HepG2 (cell line): Measurements from ENCODE around the gene BRCA1. TPM values are rescaled to one million over a fixed set of nuclear protein-coding genes. Genes with fewer than 3 reads are reported as not detected.

Source experiments
- FOSL2 ChIP-seq: sonication (generic); formaldehyde crosslinking; IDR thresholded peaks from 2 replicates; pipeline ENCODE4 v1.4.0; 2020; ENCODE audit warnings: missing genetic modification reagents
- FOXK2 ChIP-seq: fragments of 450-650 bp; IDR thresholded peaks from 2 replicates; pipeline ENCODE4 v1.6.1; 2016
- FOXP4 ChIP-seq: sonication (generic); formaldehyde crosslinking; IDR thresholded peaks from 2 replicates; pipeline ENCODE4 v1.4.0; 2020; ENCODE audit warnings: missing genetic modification reagents
- GRHL1 ChIP-seq: sonication (generic); formaldehyde crosslinking; conservative IDR thresholded peaks from 2 replicates; pipeline ENCODE4 v1.8.0; 2022; ENCODE audit warnings: missing genetic modification reagents
- IRF2 ChIP-seq: IDR thresholded peaks from 2 replicates; pipeline ENCODE4 v1.6.1; 2018; ENCODE audit warnings: missing genetic modification reagents, missing compliant biosample characterization
- KAT2B ChIP-seq: fragments of 150-350 bp; IDR thresholded peaks from 2 replicates; pipeline ENCODE4 v1.6.1; 2014; ENCODE audit warnings: low read depth, low read length, borderline replicate concordance
- KLF16 ChIP-seq, 2 experiments: sonication (generic) in 1 of 2; formaldehyde crosslinking in 1 of 2; IDR thresholded peaks; 2 replicates each; pipeline versions ENCODE4 v1.6.1 to v1.8.0; 2016 to 2023; ENCODE audit warnings: missing genetic modification reagents in 2 of 2, missing compliant biosample characterization in 1 of 2
- MYC ChIP-seq: sonication (generic); formaldehyde crosslinking; IDR thresholded peaks from 2 replicates; pipeline ENCODE4 v1.9.0; 2021; ENCODE audit warnings: missing genetic modification reagents, borderline replicate concordance
- NONO ChIP-seq, 2 experiments: fragments of 450-650 bp in 1 of 2; sonication (generic) in 1 of 2; formaldehyde crosslinking in 1 of 2; IDR thresholded peaks in 1 of 2; conservative IDR thresholded peaks in 1 of 2; 2 replicates each; pipeline versions ENCODE4 v1.6.1 to v1.8.0; 2017 to 2022; ENCODE audit warnings: mild to moderate bottlenecking in 1 of 2, missing genetic modification reagents in 1 of 2, moderate library complexity in 1 of 2
- PCBP1 ChIP-seq: fragments of 200-400 bp; formaldehyde crosslinking; IDR thresholded peaks from 2 replicates; pipeline ENCODE4 v1.6.1; 2017; ENCODE audit warnings: mild to moderate bottlenecking, low read depth, low read length, borderline replicate concordance
- PRMT3 ChIP-seq: sonication (generic); formaldehyde crosslinking; IDR thresholded peaks from 2 replicates; pipeline ENCODE4 v1.8.1; 2022; ENCODE audit warnings: low read depth, mild to moderate bottlenecking, moderate library complexity, missing genetic modification reagents, borderline replicate concordance
- RBM39 ChIP-seq: fragments of 200-400 bp; formaldehyde crosslinking; IDR thresholded peaks from one replicate; pipeline ENCODE4 v1.6.1; 2018; ENCODE audit warnings: antibody characterized with exemption, mild to moderate bottlenecking, low read depth, low read length; ENCODE audit not compliant: poor library complexity, severe bottlenecking
- RORA ChIP-seq: sonication (generic); formaldehyde crosslinking; IDR thresholded peaks from 2 replicates; pipeline ENCODE4 v1.5.0; 2020; ENCODE audit warnings: mild to moderate bottlenecking, missing genetic modification reagents, moderate library complexity
- TBX3 ChIP-seq: fragments of 450-650 bp; IDR thresholded peaks from 2 replicates; pipeline ENCODE4 v1.6.1; 2017; ENCODE audit warnings: antibody characterized with exemption, mild to moderate bottlenecking, inconsistent platforms, borderline replicate concordance
- TFAP4 ChIP-seq: sonication (generic); IDR thresholded peaks from 2 replicates; pipeline ENCODE4 v1.6.1; 2016; ENCODE audit warnings: low read depth, borderline replicate concordance
- TFE3 ChIP-seq: IDR thresholded peaks from 2 replicates; pipeline ENCODE4 v1.6.1; 2016
- TIGD3 ChIP-seq: sonication (generic); formaldehyde crosslinking; IDR thresholded peaks from 2 replicates; pipeline ENCODE4 v1.5.1; 2020; ENCODE audit warnings: mild to moderate bottlenecking, missing genetic modification reagents, borderline replicate concordance
- ZBTB21 ChIP-seq: sonication (generic); formaldehyde crosslinking; IDR thresholded peaks from 2 replicates; pipeline ENCODE4 v1.4.0; 2020; ENCODE audit warnings: missing genetic modification reagents
- ZFX ChIP-seq: sonication (generic); formaldehyde crosslinking; IDR thresholded peaks from 2 replicates; pipeline ENCODE4 v1.4.0; 2020; ENCODE audit warnings: mild to moderate bottlenecking, low read depth, missing genetic modification reagents, moderate library complexity
- ZNF3 ChIP-seq: IDR thresholded peaks from 2 replicates; pipeline ENCODE4 v1.7.0; 2017; ENCODE audit warnings: inconsistent platforms
- ZSCAN12 ChIP-seq: sonication (generic); formaldehyde crosslinking; IDR thresholded peaks from 2 replicates; pipeline ENCODE4 v1.9.0; 2021; ENCODE audit warnings: mild to moderate bottlenecking, missing genetic modification reagents
- ZSCAN20 ChIP-seq: sonication (generic); formaldehyde crosslinking; IDR thresholded peaks from 2 replicates; pipeline ENCODE4 v1.4.0; 2020; ENCODE audit warnings: missing genetic modification reagents, mild to moderate bottlenecking, borderline replicate concordance
- polyA plus RNA-seq, 8 experiments: library from polyadenylated mRNA; depleted of rRNA in 3 of 8; stranded (reverse) in 7 of 8; unstranded in 1 of 8; fragments of >200 nt; fragmentation: Illumina TruSeq in 4 of 8; extraction: Trizol in 4 of 8; gene quantifications; 2 replicates each; pipeline versions ENCODE4 v1.2.1 to v1.2.3, GENCODE V29; 2011 to 2016; ENCODE audit warnings: low read depth in 4 of 8, missing spikeins in 1 of 8, mixed read lengths in 1 of 8; ENCODE audit not compliant: insufficient read depth in 1 of 8
- total RNA-seq, 5 experiments: library from RNA; depleted of rRNA; stranded (reverse); fragments of >200 nt; fragmentation: Illumina TruSeq; extraction: Trizol; gene quantifications; 2 replicates each; pipeline ENCODE4 v1.2.3, GENCODE V29; 2016; ENCODE audit warnings: low read depth in 1 of 5

Gene BRCA1
- total and polyA plus RNA-seq, 2 of the 13 experiments (the other 11 are each of a cell fraction or from before 2014, with no cell fraction given): 13.3 to 37.5 TPM

GRCh38 chr17:43170140-43170765 lies 45.1 kb upstream of the BRCA1 start (continued):
- TF ChIP-seq TIGD3 (CRISPR knock-in tag): no peak; the same call in 1 of the 2 replicates
- TF ChIP-seq PCBP1: no peak
- no peak; the same call in 1 of the 2 replicates for TF ChIP-seq IRF2
- TF ChIP-seq MYC (CRISPR knock-in tag): no peak
- no peak for TF ChIP-seq KAT2B
- peak; percentile 27 for TF ChIP-seq FOSL2
- no peak for TF ChIP-seq GRHL1 (CRISPR knock-in tag)
- no peak for TF ChIP-seq NONO (IDR thresholded peaks at IDR 0.05)
- no peak; the same call in 1 of the 2 replicates for TF ChIP-seq NONO (CRISPR knock-in tag; conservative IDR thresholded peaks at IDR 0.05)
- peak; percentile 98 for TF ChIP-seq ZBTB21 (CRISPR knock-in tag)
- TF ChIP-seq FOXP4 (CRISPR knock-in tag): no peak
- TF ChIP-seq TBX3: no peak; the same call in 1 of the 2 replicates
- no peak for TF ChIP-seq TFAP4
- TF ChIP-seq RBM39: no peak
- TF ChIP-seq PRMT3 (CRISPR knock-in tag): no peak
- TF ChIP-seq ZNF3 (CRISPR knock-in tag): no peak
- TF ChIP-seq TFE3: peak; percentile 36; the same call in 1 of the 2 replicates
- TF ChIP-seq KLF16 (CRISPR knock-in tag; IDR thresholded peaks at IDR 0.05): peak; percentile 15 to 35; a peak in 1 of 4 replicates
- TF ChIP-seq FOXK2: no peak
- no peak for TF ChIP-seq RORA (CRISPR knock-in tag)
- peak; percentile 46; the same call in 1 of the 2 replicates for TF ChIP-seq ZSCAN12 (CRISPR knock-in tag)
- TF ChIP-seq ZSCAN20: 0 out of 2 replicates have a peak, but pooled peaks have one; percentile 45
- no peak for TF ChIP-seq ZFX (CRISPR knock-in tag)
